T1000 (cell line): Measurements from ENCODE around the gene OSBPL8.
"Not testable (repeated sequence)": the region's sequence is repeated elsewhere in the genome, so short reads cannot be mapped to it uniquely, and the experiment has no call there.

Source experiments
- DNase-seq: peaks from one replicate; lab custom pipeline; 2025; ENCODE audit warnings: mixed read lengths; lab: John Stamatoyannopoulos, UW

Gene OSBPL8

GRCh38 chr12:76356071-76356470 is 203.5 kb downstream of the OSBPL8 start:
- DNase-seq, result no peak

- peak; percentile 85 for DNase-seq
Observed at GRCh38 chr12:76348079-76348901, 211.3 kb downstream of the OSBPL8 start, which contains the start of gene BBS10. Gene BBS10 (minus strand): TSS chr12:76348415. CDS start chr12:76348358, 57 bp downstream.

GRCh38 chr12:76346798-76347420 is 212.7 kb downstream of the OSBPL8 start:
- no peak for DNase-seq

GRCh38 chr12:76346236-76346635 is 213.3 kb downstream of the OSBPL8 start:
- DNase-seq, result no peak

- no peak for DNase-seq
Observed at GRCh38 chr12:76345569-76345968, 214.0 kb downstream of the OSBPL8 start.

GRCh38 chr12:76341436-76342030 is 218.0 kb downstream of the OSBPL8 start:
- no peak for DNase-seq

- DNase-seq, result no peak
Observed at GRCh38 chr12:76340680-76341435, 218.7 kb downstream of the OSBPL8 start.

- DNase-seq, result no peak
Observed at GRCh38 chr12:76337583-76337982, 222.0 kb downstream of the OSBPL8 start.

GRCh38 chr12:76332606-76333005 is 227.0 kb downstream of the OSBPL8 start:
- no peak for DNase-seq

- DNase-seq, result no peak
Observed at GRCh38 chr12:76329606-76330005, 230.0 kb downstream of the OSBPL8 start.

- DNase-seq, result peak; percentile 35
Observed at GRCh38 chr12:76329159-76329558, 230.4 kb downstream of the OSBPL8 start.

- not testable (repeated sequence) for DNase-seq
Observed at GRCh38 chr12:76319595-76320319, 239.8 kb downstream of the OSBPL8 start.

GRCh38 chr12:76318773-76319594 is 240.6 kb downstream of the OSBPL8 start:
- DNase-seq, result no peak

- no peak for DNase-seq
Observed at GRCh38 chr12:76317976-76318375, 241.6 kb downstream of the OSBPL8 start.

- no peak for DNase-seq
Observed at GRCh38 chr12:76316468-76316867, 243.1 kb downstream of the OSBPL8 start.

GRCh38 chr12:76313299-76313698 is 246.3 kb downstream of the OSBPL8 start:
- DNase-seq, result no peak

GRCh38 chr12:76312315-76312714 is 247.3 kb downstream of the OSBPL8 start:
- no peak for DNase-seq

- no peak for DNase-seq
Observed at GRCh38 chr12:76311796-76312195, 247.8 kb downstream of the OSBPL8 start.

- DNase-seq, result no peak
Observed at GRCh38 chr12:76310110-76310509, 249.5 kb downstream of the OSBPL8 start.

GRCh38 chr12:76308866-76309265 is 250.7 kb downstream of the OSBPL8 start:
- DNase-seq, result no peak

GRCh38 chr12:76307083-76307482 is 252.5 kb downstream of the OSBPL8 start:
- no peak for DNase-seq
